SJCRH30 (cell line): Measurements from ENCODE around the gene LDAH. TPM values are rescaled to one million over a fixed set of nuclear protein-coding genes. Genes with fewer than 3 reads are reported as not detected.

Source experiments
- DNase-seq, 2 experiments: peaks; one replicate each; pipeline ENCODE4 v3.0.0-alpha.2; 2015 to 2020
- H3K27ac ChIP-seq: fragments of 250-450 bp; sonication (Bioruptor Pico); 2 replicates; pipeline ENCODE4 v1.5.1; 2020; ENCODE audit warnings: mild to moderate bottlenecking, moderate library complexity
- H3K27me3 ChIP-seq: fragments of 250-450 bp; sonication (Bioruptor Pico); 2 replicates; pipeline ENCODE4 v1.5.1; 2020; ENCODE audit warnings: mild to moderate bottlenecking, moderate library complexity
- H3K36me3 ChIP-seq: fragments of 250-450 bp; sonication (Bioruptor Pico); 2 replicates; pipeline ENCODE4 v1.5.1; 2020; ENCODE audit warnings: mild to moderate bottlenecking, moderate library complexity
- H3K4me1 ChIP-seq: fragments of 250-450 bp; sonication (Bioruptor Pico); 2 replicates; pipeline ENCODE4 v1.5.1; 2020; ENCODE audit warnings: mild to moderate bottlenecking, moderate library complexity
- H3K4me3 ChIP-seq: fragments of 250-450 bp; sonication (Bioruptor Pico); 2 replicates; pipeline ENCODE4 v1.5.1; 2020; ENCODE audit warnings: mild to moderate bottlenecking, moderate library complexity
- H3K9me3 ChIP-seq: fragments of 250-450 bp; sonication (Bioruptor Pico); replicated peaks from 2 replicates; pipeline ENCODE4 v1.5.1; 2020; ENCODE audit warnings: mild to moderate bottlenecking, moderate library complexity
- total RNA-seq: library from RNA; depleted of rRNA; stranded (reverse); fragments of >200 nt; shearing (Covaris generic); gene quantifications from 2 replicates; pipeline ENCODE4 v1.2.3, GENCODE V29; 2014; rRNA removed

LDAH gene
- 23.4 and 27.6 TPM in 2 replicates for total RNA-seq

DNA sequence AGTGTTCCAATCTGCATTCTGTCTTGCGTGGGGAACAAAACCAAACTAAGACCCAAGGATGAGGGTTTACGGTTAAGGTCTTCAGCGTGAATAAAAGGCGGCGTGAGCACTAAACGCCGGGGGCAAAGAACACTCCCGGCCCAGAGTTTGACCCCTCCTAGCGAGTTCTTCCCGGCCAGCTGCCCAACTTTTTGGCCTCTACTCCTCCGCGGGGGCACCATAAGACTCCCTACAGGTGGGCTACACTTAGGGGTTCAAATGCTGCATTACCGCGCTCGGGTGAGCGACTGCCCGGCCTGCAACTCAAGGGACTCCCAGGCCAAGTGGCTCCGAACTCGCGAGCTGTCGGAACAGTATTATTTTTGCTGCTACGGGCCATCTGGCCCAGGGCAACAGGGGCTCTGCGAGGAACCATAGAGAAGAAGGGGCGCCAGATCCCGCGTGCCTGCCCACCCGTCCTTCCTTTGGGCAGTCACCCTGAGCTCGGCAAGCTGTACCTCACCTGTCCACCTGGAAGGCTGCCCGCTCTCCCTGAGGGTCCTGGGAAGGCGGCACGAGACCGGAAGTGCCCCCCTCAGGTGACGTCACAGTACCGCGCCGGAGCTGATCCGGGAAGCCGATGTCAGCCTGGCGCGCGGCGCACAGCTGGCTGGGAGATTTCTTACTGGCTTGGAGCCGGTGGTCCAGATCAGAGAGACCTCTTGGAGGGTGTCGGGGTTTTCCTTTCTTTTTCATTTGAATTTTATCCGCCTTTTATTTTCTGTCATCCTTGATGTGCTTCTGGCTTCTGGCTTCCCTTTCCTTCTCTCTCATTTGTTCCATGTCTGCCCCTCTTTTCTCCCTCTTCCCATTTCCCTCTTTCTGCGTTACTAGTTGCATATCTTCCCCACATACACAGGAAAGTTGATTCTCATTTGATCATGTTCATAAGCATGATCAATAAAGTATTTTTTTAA lies at the start of gene LDAH:
Gene LDAH (minus strand): TSS at position 567 of the 956 bp plus-strand sequence. CDS start 21,638 bp downstream, outside the sequence.
- Histone ChIP-seq H3K4me1 (no peaks in the 10 kb centered on the region), H3K36me3 (no peaks in the 10 kb centered on the region), H3K9me3 (no peaks in the 10 kb centered on the region), H3K27ac (peak within 1 kb of the TSS; percentile 69), H3K27me3 (no peaks in the 10 kb centered on the region), H3K4me3 (peak within 1 kb of the TSS; percentile 71)
- DNase-seq, result peak; percentile 93

DNA sequence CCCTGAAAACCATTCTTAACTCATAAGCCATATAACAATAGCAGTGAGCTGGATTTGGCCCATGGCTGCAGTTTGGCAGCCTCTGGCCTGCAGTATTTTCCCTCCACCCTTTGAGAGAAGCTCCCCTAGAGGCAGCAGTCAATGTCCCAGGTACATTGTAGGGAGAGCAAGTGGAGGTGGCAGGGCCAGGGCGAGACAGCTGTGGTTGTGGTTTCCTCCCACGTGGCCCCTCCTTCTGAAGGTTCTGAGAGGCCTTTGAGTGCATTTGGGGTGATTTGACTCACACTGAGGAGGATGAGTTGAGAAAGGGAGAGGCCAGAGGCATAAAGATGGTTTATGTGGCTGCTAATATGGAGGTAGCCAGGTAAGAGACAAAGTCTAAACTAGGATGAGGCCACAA lies 45.5 kb upstream of the LDAH start:
- Histone ChIP-seq H3K36me3 (no peaks in the 10 kb centered on the region), H3K27ac (no peak overlapping the region), H3K4me3 (no peak overlapping the region), H3K9me3 (no peaks in the 10 kb centered on the region), H3K27me3 (no peaks in the 10 kb centered on the region), H3K4me1 (no peaks in the 10 kb centered on the region)
- peak in 1 of 2 experiments; percentile 31 for DNase-seq

DNA sequence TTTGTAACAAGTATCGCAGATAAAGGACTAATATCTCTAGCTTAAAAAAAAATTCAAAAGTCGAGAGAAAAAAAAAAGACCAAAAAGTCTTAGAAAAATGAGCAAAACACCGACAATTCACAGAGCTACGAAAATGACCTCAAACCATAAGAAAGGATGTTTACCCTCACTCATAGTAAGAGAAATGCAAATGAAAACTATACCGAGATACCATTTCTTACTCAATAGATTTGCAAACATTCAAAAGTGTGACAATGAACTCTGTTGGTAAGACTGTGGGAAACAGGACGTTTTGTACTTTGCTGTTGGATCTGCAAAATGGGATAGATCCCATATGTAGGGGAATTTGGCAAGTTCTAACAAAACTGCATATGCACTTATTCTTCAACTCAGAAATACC lies 39.9 kb upstream of the LDAH start:
- no peaks in the 10 kb centered on the region for H3K9me3 ChIP-seq
- DNase-seq, result no peak
- H3K27ac ChIP-seq, result no peak overlapping the region
- H3K27me3 ChIP-seq, result 0 out of 2 replicates have a peak, but pooled peaks cover 2% of the 10 kb centered on the region
- H3K4me1 ChIP-seq, result no peaks in the 10 kb centered on the region
- no peak overlapping the region for H3K4me3 ChIP-seq
- no peaks in the 10 kb centered on the region for H3K36me3 ChIP-seq

DNA sequence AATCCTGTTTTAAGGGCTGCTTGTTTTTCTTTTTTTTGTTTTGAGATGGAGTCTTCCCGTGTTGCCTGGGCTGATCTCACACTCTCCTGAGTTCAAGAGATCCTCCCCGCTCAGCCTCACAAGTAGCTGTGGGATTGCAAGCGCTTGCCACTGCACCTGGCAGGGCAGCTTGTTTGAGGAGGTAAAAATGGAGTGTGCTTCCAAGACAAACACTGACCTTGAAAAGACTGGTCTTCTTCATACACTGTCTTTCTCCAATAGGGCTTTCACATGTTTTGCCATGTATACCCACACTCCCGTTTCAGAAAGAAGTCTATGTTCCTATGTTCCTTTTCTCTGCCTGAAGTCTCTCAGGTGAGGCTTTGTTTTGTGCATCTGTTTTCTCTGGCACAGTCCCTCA lies 32.6 kb upstream of the LDAH start:
- Histone ChIP-seq H3K9me3 (0 out of 2 replicates have a peak, but pooled peaks cover 3% of the 10 kb centered on the region), H3K27me3 (peaks cover 8% of the 10 kb centered on the region; the same call in 1 of the 2 replicates), H3K27ac (no peak overlapping the region), H3K4me1 (no peaks in the 10 kb centered on the region), H3K4me3 (no peak overlapping the region), H3K36me3 (no peaks in the 10 kb centered on the region)
- no peak for DNase-seq

DNA sequence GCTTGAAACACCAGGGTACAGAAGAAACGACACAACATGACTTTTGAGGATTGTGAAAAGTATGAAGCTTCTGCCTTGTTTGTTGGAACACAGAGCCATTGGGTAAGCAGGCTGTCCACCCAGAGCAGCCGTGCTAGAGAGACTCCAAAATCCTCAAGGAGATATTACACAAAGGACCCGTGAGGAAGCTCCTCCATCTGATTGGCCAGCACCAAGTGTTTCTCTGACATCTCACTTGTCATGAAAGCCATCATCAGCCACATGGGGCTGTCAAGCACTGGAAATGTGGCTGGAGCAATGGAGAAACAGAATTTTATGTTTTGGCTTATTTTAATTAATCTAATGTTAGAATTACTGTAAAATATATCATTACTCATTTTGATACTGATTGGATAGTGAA lies 29.8 kb upstream of the LDAH start:
- peaks cover 12% of the 10 kb centered on the region for H3K27me3 ChIP-seq
- no peaks in the 10 kb centered on the region for H3K4me1 ChIP-seq
- no peak for DNase-seq
- H3K9me3 ChIP-seq, result 0 out of 2 replicates have a peak, but pooled peaks cover 2% of the 10 kb centered on the region
- H3K4me3 ChIP-seq, result no peak overlapping the region
- no peaks in the 10 kb centered on the region for H3K36me3 ChIP-seq
- H3K27ac ChIP-seq, result no peak overlapping the region

DNA sequence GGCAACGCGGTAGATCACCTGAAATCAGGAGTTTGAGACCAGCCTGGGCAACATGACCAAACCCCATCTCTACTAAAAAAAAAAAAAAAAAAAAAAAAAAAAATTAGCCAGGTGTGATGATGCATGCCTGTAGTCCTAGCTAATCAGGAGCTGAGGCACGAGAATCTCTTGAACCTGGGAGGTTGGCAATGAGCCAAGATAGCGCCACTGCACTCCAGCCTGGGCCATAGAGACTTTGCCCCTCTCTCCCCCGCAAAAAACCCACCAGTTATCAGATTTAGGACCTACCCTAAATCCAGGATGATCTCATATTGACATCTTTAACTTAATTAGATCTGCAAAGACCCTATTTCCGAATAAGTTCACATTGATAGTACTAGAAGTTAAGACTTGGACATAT lies 29.2 kb upstream of the LDAH start:
- Histone ChIP-seq H3K4me3 (no peak overlapping the region), H3K27me3 (peaks cover 12% of the 10 kb centered on the region), H3K36me3 (no peaks in the 10 kb centered on the region), H3K4me1 (no peaks in the 10 kb centered on the region), H3K9me3 (no peaks in the 10 kb centered on the region), H3K27ac (no peak overlapping the region)
- peak in 1 of 2 experiments; percentile 22 for DNase-seq

DNA sequence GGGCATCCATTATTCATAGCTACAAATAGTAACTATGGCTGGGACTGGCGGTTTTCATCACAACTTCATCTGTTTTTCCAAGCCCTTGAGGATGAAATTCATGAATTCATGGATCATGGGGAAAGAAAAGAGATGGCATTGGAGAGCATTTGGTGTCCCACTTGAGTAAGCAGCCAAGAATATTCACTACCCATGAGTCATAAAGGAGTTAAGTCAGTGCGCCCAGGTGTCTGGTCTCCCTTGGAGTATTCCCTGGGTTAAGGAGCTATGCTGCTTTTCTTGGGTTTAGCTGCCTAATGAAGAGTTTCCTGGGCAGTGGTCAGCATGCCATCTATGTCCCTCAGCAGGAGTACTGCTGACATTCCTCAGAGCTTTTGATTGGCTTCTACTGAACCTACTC lies 21.3 kb upstream of the LDAH start:
- DNase-seq, result no peak
- H3K27ac ChIP-seq, result no peak overlapping the region
- H3K9me3 ChIP-seq, result no peaks in the 10 kb centered on the region
- H3K4me3 ChIP-seq, result no peak overlapping the region
- no peaks in the 10 kb centered on the region for H3K36me3 ChIP-seq
- no peaks in the 10 kb centered on the region for H3K27me3 ChIP-seq
- no peaks in the 10 kb centered on the region for H3K4me1 ChIP-seq

DNA sequence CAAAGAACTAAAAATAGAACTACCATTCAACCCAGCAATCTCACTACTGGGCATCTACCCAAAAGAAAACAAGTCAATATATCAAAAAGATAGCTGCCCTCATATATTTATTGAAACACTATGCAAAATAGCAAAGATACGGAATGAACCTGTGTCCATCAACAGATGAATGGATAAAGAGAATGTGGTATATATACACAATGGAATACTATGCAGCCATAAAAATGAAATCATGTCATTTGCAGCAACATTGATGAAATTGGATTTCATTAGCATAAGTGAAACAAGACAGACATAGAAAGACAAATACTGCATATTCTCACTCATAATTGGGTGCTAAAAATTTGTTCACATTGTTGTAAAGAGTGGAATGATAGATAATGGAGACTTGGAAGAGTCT lies 16.2 kb upstream of the LDAH start:
- no peaks in the 10 kb centered on the region for H3K4me1 ChIP-seq
- no peaks in the 10 kb centered on the region for H3K36me3 ChIP-seq
- H3K27ac ChIP-seq, result no peak overlapping the region
- H3K27me3 ChIP-seq, result no peaks in the 10 kb centered on the region
- H3K4me3 ChIP-seq, result no peak overlapping the region
- H3K9me3 ChIP-seq, result no peaks in the 10 kb centered on the region
- no peak for DNase-seq

DNA sequence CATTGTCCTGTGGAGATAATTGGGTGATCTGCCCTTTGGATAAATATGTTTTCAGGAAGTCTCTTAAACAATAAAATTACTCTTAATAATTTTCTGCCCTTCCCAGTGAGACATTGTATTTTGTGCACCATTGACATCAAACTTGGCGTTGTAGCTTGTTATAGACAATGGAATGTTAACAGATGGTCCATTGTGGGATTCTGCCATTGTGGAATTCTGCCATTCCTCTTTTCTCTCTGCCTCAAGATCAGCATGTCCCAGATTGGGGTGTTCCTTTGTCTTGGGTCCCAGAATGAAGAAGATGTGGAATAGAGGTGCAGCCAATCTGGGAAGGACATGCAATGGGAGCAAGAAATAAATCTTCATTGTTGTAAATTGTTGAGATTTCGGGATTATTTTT lies 15.1 kb upstream of the LDAH start:
- Histone ChIP-seq H3K27me3 (no peaks in the 10 kb centered on the region), H3K27ac (no peak overlapping the region), H3K9me3 (no peaks in the 10 kb centered on the region), H3K4me3 (no peak overlapping the region), H3K36me3 (no peaks in the 10 kb centered on the region), H3K4me1 (no peaks in the 10 kb centered on the region)
- no peak for DNase-seq

DNA sequence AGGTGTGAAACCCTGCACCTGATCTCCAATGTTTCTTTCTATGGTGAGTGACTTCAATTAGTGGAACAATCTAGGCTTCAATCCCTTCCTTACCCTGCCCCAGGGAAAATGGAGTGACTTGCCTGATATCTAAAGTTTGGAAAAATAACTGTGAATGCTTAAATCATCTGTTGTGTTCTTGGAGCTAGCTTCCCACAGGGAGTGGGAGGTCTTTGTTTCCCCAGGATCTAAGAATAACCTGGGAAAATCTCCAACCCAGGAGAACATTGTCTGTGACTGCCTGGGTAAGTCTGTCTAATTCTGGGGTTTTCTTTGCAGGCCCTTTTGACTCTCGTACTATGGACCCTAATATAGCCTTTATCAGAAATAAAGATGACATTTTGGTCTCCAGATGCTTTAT lies 13.6 kb upstream of the LDAH start:
- H3K4me3 ChIP-seq, result no peak overlapping the region
- no peak for DNase-seq
- H3K27me3 ChIP-seq, result no peaks in the 10 kb centered on the region
- no peaks in the 10 kb centered on the region for H3K4me1 ChIP-seq
- no peaks in the 10 kb centered on the region for H3K9me3 ChIP-seq
- H3K27ac ChIP-seq, result no peak overlapping the region
- no peaks in the 10 kb centered on the region for H3K36me3 ChIP-seq

DNA sequence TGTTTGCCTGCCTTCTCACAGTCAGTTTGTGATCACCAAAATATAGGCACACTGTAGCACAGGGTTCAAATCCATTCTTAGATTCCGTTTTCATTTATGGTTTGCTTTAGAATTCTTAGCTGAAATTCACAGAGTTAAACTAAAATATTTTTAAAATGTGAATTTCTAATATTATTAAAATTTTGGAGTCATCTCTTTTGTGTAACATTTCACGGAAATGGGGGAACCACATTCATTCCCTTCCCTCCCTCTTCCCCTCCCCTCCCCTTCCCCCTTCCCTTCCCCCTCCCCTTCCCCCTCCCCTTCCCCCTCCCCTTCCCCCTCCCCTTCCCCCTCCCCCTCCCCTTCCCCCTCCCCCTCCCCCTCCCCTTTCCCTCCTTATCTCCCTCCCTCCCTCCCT lies 11.4 kb upstream of the LDAH start:
- H3K4me1 ChIP-seq, result no peaks in the 10 kb centered on the region
- H3K27me3 ChIP-seq, result no peaks in the 10 kb centered on the region
- no peaks in the 10 kb centered on the region for H3K36me3 ChIP-seq
- no peak overlapping the region for H3K27ac ChIP-seq
- no peaks in the 10 kb centered on the region for H3K9me3 ChIP-seq
- DNase-seq, result no peak
- no peak overlapping the region for H3K4me3 ChIP-seq

DNA sequence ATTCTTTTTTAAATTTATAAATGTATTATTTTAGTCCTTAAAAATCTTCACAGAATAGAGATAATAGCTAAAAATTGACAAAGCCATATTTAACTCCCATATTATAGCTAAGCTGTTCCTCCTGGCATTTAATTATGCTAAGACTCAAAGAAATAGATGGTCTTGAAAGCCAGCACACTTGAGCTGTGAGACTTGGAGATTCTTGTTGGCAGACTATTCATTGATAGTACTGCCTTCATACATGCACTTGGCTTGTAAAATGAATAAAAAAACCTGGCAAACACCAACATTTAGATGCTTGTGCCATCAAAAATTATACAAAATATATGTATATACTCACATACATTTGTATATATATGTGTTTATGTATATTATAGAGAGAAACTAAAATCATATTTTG lies 9.7 kb upstream of the LDAH start:
- Histone ChIP-seq H3K27ac (no peak overlapping the region), H3K9me3 (no peaks in the 10 kb centered on the region), H3K36me3 (no peaks in the 10 kb centered on the region), H3K4me1 (no peaks in the 10 kb centered on the region), H3K27me3 (no peaks in the 10 kb centered on the region), H3K4me3 (no peak overlapping the region)
- no peak for DNase-seq

DNA sequence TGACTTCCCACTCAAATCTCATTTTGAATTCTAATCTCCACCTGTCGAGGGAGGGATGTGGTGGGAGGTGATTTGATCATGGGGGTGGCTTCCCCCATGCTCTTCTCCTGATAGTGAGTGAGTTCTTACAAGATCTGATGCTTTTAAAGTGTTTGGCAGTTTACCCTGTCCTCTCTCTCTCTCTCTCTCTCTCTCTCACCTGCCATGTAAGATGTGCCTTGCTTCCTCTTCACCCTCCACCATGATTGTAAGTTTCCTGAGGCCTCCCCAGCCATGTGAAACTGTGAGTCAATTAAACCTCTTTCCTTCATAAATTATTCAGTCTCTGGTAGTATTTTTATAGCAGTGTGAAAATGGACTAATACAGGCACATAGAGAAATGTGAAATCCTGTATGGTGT lies 7.0 kb upstream of the LDAH start:
- DNase-seq, result no peak
- Histone ChIP-seq H3K4me3 (no peak overlapping the region), H3K36me3 (no peaks in the 10 kb centered on the region), H3K4me1 (no peaks in the 10 kb centered on the region), H3K9me3 (no peaks in the 10 kb centered on the region), H3K27me3 (no peaks in the 10 kb centered on the region), H3K27ac (no peak overlapping the region)

DNA sequence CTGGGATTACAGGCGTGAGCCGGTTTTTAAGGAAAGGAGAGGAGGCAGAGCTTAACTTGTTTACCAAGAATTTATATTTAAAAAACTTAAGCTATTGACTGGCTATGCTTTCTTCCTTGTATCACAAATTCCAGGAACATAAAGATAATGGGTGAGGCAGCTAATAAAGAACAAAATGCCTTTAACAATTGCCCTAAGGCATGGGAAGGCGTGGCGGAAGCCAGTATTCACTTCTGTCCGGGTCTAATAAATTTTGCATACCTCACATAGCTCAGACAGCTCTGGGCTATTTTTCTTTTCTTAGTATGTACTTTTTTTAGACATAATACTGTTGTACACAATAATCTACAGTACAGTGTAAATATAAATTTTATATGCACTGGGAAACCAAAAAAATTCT lies 1.0 kb upstream of the LDAH start:
- no peaks in the 10 kb centered on the region for H3K36me3 ChIP-seq
- DNase-seq, result no peak
- H3K9me3 ChIP-seq, result no peaks in the 10 kb centered on the region
- no peak overlapping the region for H3K27ac ChIP-seq
- H3K27me3 ChIP-seq, result no peaks in the 10 kb centered on the region
- no peaks in the 10 kb centered on the region for H3K4me1 ChIP-seq
- H3K4me3 ChIP-seq, result no peak overlapping the region

DNA sequence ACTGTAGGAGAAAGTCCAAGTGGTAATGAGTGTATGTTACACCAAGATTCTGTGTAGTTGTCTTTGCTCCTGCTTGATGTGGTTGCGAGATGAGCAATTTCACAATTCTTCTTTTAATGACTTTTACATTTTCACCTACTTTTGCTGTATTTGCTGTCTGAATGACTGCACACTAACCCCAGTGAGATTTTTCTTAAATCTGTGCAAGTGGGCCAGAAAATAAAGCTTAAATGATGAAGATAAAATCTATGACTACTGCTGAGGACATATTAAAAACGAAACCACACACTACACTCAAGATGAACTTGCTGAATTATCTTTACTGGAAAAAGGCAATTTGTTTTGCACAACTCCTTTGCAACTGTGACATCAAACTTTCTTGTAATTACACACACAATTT lies 4.1 kb downstream of the LDAH start:
- H3K4me3 ChIP-seq, result no peak overlapping the region
- no peaks in the 10 kb centered on the region for H3K9me3 ChIP-seq
- no peaks in the 10 kb centered on the region for H3K27me3 ChIP-seq
- no peak for DNase-seq
- H3K36me3 ChIP-seq, result no peaks in the 10 kb centered on the region
- no peak overlapping the region for H3K27ac ChIP-seq
- H3K4me1 ChIP-seq, result no peaks in the 10 kb centered on the region

DNA sequence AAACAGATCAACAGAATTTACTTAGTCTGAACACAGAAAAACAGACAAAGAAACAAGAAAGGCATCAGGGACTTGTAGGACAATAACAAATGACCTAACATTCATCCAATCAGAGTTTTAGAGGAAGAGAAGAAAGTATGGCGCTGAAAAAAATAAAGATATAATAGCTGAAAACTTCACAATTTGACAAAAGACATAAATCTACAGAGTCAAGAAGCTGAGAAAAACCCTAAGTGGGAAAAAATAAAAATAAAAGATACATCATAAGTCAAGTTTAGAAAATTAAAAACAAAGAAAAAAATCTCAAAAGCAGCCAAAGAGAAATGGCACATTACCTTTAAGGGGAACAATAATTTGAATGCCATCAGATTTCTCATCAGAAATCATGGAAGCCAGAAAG lies 7.7 kb downstream of the LDAH start:
- Histone ChIP-seq H3K4me1 (no peaks in the 10 kb centered on the region), H3K9me3 (no peaks in the 10 kb centered on the region), H3K36me3 (no peaks in the 10 kb centered on the region), H3K4me3 (no peak overlapping the region), H3K27ac (no peak overlapping the region), H3K27me3 (no peaks in the 10 kb centered on the region)
- no peak for DNase-seq
